RCC 7860 (cell line): ENCODE measurements around the gene PRIM2.
"Not testable (repeated sequence)": the region's sequence is repeated elsewhere in the genome, so short reads cannot be mapped to it uniquely, and the experiment has no call there.

Experiments
- DNase-seq: peaks from one replicate; pipeline ENCODE4 v3.0.0-alpha.2; 2015; ENCODE audit warnings: low spot score
- FAIRE-seq: peaks from 2 replicates; lab custom pipeline; 2012; peaks lifted over from hg19 to GRCh38; lab: Jason Lieb, UNC

Gene PRIM2

GRCh38 chr6:57317060-57317943, at the start of gene PRIM2:
Gene PRIM2, plus strand, starts transcription at chr6:57317630. Its CDS starts 816 bp downstream, at chr6:57318446.
- DNase-seq (peak; percentile 72), FAIRE-seq (peak; percentile 15)

- no peak for FAIRE-seq
- DNase-seq, result no peak
Observed at GRCh38 chr6:57268294-57268640, 49.2 kb upstream of the PRIM2 start.

GRCh38 chr6:57274113-57274824, 43.2 kb upstream of the PRIM2 start:
- FAIRE-seq, result not testable (repeated sequence)

GRCh38 chr6:57275384-57275783, 42.0 kb upstream of the PRIM2 start:
- DNase-seq (no peak), FAIRE-seq (no peak)

More at GRCh38 chr6:57274113-57274824, 43.2 kb upstream of the PRIM2 start:
- DNase-seq, result not testable (repeated sequence)

- no peak for DNase-seq
- FAIRE-seq, result no peak
Observed at GRCh38 chr6:57276946-57277345, 40.5 kb upstream of the PRIM2 start.

GRCh38 chr6:57278570-57278969, 38.9 kb upstream of the PRIM2 start:
- DNase-seq (no peak), FAIRE-seq (no peak)

GRCh38 chr6:57279013-57279412, 38.4 kb upstream of the PRIM2 start:
- FAIRE-seq (no peak), DNase-seq (no peak)

GRCh38 chr6:57283106-57283505, 34.3 kb upstream of the PRIM2 start:
- DNase-seq, result no peak

GRCh38 chr6:57283911-57284455, 33.4 kb upstream of the PRIM2 start:
- FAIRE-seq, result no peak

More at GRCh38 chr6:57283106-57283505, 34.3 kb upstream of the PRIM2 start:
- FAIRE-seq, result no peak

GRCh38 chr6:57288136-57288535, 29.3 kb upstream of the PRIM2 start:
- DNase-seq, FAIRE-seq: not testable (repeated sequence)

More at GRCh38 chr6:57283911-57284455, 33.4 kb upstream of the PRIM2 start:
- no peak for DNase-seq

- DNase-seq, FAIRE-seq: not testable (repeated sequence)
Observed at GRCh38 chr6:57293472-57293871, 24.0 kb upstream of the PRIM2 start.

- FAIRE-seq (no peak), DNase-seq (no peak)
Observed at GRCh38 chr6:57294862-57295445, 22.5 kb upstream of the PRIM2 start.

- no peak for DNase-seq
- FAIRE-seq, result no peak
Observed at GRCh38 chr6:57297505-57297904, 19.9 kb upstream of the PRIM2 start.

- FAIRE-seq, result no peak
- no peak for DNase-seq
Observed at GRCh38 chr6:57298741-57299140, 18.7 kb upstream of the PRIM2 start.

- no peak for FAIRE-seq
- DNase-seq, result no peak
Observed at GRCh38 chr6:57301757-57302156, 15.7 kb upstream of the PRIM2 start.

GRCh38 chr6:57302477-57302876, 15.0 kb upstream of the PRIM2 start:
- FAIRE-seq (no peak), DNase-seq (no peak)

GRCh38 chr6:57303931-57304681, 13.3 kb upstream of the PRIM2 start:
- no peak for DNase-seq
- FAIRE-seq, result no peak

GRCh38 chr6:57305107-57305506, 12.3 kb upstream of the PRIM2 start:
- DNase-seq (no peak), FAIRE-seq (no peak)

GRCh38 chr6:57305761-57306160, 11.7 kb upstream of the PRIM2 start:
- no peak for FAIRE-seq
- no peak for DNase-seq

- DNase-seq (no peak), FAIRE-seq (no peak)
Observed at GRCh38 chr6:57306273-57306672, 11.2 kb upstream of the PRIM2 start.
